ENCODE data around the gene SYPL2.
A peak's percentile ranks its signal among the peaks of the same experiment; 100 is the strongest.

Gene SYPL2

DNA sequence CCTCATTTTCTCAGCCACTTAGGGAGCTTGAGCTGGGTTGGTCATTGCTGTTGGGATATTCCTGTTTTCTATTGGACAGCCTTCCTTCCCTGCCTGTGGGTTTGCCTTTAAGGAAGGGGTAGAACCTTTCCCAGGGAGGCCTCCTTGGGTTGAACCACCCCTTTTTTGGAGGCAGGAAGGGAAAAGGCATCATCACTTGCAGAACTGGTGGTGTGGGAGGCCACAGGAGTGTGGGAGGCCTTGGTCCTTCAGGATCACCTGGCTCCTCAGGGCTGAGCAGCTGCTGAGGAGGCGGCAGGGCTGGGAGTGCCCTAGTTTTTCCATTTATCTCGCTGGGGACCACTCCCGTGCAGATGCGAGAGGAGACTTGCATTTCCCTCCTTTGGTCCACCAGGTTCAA, 26.9 kb downstream of the SYPL2 start:
- ATAC-seq = no peak

DNA sequence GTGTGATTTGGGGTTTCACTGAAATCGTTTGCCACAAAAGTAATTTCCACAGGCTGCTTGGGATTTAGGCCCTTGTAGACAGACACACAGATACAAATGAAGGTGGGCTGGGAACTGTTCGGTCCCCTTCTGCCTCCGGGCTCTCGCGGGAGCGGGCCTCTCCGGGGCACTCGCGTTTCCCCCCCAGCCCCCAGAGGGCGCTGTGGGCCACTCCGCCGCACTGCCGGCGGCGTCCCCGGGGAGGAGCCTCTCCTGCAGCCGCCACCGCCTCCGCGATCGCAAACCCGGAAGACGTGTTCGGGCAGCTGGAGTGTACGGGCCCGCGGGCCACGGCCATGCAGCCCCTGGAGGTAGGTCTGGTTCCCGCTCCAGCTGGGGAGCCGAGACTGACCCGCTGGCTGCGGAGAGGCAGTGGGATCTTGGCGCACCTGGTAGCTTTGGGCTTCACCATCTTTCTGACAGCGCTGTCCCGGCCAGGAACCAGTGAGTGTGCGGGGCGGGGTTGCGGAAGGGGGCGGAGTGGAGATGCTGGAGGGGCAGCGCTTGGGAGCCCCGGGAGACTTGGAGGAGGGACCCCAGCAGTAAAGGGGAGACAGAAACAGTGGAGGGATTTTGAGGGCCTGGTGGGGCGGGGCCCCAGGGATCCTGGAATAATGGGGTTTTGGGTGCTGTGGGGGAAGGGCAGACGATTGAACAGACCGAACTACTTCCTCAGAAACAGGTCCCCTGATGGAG, 27.6 kb downstream of the SYPL2 start, which contains the start of gene CYB561D1:
TSS of gene CYB561D1 (plus strand) at position 290 of the 735 bp plus-strand sequence. CDS start at position 336, 46 bp downstream.
- ATAC-seq = peak; percentile 90 to 94

DNA sequence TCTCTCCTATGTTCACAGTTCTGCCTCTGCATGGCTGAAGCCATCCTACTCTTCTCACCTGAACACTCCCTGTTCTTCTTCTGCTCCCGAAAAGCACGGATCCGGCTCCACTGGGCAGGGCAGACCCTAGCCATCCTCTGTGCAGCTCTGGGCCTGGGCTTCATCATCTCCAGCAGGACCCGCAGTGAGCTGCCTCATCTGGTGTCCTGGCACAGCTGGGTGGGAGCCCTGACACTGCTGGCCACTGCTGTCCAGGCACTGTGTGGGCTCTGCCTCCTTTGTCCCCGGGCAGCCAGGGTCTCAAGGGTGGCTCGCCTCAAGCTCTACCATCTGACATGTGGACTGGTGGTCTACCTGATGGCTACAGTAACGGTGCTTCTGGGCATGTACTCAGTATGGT, 29.4 kb downstream of the SYPL2 start:
- no peak for ATAC-seq

DNA sequence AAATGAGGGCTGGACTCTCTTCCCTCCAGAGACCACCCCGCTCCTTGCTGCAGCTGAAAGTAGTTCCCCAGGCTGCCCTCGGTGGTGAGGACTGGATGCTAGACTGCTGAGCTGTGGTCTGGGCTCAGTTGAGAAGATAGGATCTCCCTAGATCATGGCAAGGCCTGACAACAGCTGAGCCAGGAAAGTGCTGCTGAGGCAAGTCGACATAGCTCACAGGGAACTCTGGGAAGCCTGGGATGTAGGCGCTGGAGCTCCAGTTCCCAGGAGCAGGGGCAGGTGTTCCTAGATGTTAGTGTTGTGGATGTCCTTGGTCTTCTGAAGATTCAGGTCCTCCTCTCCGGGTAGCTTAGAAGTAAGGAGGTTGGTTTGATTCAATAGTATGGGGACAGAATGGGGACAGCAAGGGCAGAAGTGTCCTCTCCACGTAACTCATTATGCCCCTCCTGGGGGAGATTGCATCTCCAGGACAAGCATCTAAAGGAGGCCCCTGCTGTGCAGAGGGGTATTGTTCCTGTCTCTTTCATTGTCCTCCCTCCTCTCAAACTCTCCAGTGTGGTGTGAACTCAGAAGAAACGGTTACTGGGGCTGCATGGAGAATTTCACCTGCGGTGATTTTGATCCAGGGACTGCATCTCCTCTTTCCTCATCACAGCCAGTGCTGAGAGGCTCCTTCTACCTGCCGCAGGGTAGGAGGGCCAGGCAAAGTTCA, 31.3 kb downstream of the SYPL2 start:
- ATAC-seq = no peak

DNA sequence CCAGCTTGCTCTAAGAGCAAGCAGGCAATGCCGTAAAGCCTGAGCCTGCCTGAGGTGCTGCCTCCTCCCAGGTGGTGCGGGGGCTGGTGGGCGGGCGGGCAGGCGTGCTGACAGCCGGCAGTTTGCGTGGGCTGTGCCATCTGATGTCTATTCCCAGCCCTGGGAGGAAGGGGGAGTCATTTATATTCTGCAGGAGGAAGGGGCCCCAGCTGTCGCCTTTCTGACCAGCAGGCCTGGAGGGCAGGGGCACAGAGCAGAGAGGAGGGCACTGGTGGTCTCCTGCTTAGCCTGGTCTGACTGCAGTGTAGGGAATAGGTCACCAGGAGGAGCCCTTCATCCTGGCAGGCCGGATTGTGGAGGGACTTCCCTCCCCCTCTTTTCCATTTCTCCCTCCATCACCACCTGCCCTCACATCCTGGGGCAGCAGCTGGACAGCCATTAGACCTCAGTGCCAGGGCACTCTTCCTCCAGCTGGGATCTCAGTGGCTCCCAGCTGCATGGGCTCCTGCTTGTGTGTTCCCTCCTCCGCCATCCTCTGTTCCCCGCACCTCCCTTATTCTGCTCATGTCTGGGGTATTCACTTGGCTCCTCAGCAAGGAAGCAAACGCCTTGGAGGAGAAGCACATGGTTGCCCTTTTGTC, 31.9 kb downstream of the SYPL2 start:
- ATAC-seq = no peak

DNA sequence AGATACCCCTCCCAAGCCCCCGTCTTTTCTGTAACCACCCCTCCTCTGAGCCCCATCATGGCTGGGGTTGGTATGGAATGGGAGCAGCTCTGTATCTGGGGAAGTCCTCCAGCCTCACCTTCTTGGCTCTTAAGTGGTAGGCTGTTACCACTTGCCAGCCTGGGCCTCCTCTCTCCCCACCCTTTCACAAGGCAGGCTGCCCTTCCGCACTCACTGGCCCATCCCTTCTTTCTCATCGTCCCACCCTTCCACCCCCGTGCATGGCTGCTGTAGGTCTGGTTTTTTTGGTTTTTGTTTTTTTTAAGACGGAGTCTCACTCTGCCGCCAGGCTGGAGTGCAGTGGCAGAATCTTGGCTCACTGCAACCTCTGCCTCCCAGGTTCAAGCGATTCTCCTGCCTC, 32.7 kb downstream of the SYPL2 start:
- ATAC-seq = no peak

DNA sequence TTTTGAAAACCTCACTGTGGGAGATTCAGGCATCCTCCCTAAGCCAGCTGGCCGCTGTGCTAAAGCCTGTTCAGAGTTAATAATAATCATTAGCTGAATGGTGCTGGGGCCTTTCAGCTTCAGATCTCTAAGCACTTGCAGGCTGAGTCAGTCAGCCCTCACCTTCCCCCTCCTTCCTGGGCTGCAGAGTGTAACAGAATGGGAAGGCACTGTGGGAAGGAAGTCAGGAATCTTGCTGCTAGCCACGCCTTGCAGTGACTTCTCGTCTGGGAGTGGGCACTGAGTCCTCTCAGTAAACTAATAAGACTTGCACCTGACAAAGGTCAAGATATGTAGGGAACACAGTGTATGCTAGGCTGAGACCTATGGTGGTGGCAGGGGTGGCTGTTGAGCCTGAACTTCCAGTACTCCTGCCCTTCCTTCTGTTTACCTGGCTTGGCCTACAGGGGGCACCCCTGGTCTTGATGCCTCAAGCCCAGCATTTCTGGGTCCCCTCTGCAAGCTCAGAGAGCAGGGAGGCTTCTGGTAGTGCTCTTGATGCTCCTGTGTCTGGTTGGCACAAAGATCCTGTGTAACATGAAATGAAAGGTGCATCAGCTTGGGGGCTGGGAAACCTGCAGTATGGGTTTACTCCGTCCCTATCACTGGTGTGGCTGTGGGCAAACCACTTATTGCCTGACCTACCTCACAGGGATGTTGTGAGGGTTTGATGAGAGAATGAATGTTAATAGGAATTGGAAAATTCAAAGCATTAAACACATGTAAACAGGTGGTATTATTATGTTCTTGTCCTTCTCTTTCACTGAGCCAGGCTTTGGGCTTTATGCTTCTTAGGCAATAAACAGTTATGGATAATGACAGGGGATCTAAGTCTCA, 33.6 kb downstream of the SYPL2 start:
- peak in 1 of 2 donors; percentile 29 for ATAC-seq

DNA sequence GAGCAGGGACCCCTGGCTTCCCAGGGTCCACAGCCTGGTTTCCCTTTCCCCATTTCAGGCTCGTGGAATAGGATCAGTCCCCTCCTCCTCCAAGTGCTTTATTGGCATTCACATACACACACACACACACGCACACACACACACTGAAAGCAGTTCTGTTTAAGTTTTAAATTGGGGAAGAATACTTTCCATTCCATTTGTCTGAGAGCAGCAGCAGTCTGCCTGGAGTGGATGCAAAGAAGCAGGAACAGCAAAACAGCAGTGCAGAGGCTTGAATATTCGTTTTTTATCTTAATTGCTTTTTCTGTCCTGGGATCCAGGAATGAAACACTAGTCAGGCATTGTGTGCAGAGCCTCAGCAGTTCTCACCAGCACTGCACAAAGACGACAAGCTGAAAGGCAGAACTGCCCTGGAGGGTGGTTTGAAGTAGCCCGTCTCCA, 34.6 kb downstream of the SYPL2 start:
- ATAC-seq = no peak

DNA sequence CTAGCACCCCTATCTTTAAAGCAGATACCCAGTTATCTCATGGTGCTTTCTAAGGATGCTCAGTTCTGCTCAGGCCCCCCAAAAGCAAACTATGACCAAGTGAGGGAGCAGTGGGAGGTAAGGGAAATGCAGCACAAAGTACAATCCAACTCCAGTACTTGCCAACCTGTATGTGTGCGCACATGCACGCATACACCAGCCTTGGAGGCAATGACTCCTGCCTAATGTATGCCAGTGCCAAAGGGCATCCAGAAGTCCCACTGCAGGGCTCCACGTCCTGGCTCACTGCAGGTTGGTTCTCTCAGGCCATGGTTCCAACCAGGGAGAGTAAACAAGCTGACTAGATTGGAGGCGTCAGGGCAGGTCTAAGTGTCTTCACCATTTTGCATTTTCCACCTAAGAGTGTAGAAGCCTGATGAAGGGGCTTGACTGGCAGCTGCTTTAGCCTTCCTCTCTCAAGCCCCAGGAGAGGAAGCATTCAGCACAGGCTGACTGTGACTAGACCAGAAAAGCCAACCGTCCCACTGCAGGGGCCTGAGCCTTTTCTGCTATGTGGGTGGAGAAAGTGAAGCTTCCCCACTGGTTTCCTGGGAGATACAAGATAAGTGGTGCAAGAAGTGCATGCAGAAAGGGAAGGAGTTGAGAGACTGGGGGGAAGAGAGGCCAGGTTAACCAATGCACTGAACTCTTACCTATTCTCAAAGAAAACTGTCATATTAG, 35.5 kb downstream of the SYPL2 start:
- no peak for ATAC-seq

DNA sequence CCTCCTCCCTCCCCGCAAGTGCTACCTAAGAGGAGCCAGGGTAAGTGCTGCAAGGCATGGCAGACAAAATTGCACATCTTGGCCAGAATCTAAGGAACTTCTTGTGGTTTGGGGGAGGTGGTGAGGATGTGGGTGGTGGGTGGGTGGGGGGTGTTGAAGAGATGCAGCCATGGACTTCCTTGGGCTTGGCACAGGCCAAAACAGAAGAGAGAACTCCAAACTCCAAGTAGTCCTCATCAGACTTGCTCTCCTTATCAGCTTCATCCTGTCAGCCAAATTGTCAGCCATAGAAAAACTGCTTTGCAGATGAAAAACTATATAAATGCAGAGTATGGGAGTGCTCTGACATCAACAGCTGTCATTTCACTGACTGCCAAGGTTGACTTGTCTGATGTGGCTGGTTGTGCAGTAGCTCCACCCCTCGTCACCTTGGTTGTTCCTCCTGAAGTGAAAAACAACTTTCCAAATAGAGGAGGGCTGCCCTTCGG, 36.1 kb downstream of the SYPL2 start:
- peak; percentile 55 to 75 for ATAC-seq

DNA sequence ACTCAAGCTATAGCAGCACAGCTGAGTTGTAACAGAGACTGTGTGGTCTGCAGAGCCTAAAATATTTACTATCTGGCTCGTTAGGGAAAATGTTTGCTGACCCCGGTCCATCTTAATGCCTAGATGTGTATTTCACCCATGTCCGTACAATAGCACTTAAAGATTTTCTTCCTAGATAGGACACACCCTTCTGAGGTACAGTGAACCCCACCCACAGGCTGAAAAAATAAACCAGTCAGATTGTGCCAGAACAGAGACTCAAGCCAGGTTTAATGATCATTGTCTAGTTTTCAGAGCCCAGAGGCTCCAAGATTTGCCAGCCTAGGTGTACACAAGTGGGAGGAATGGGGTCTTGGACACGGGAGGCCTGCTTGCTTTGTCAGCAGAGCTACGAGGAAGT, 37.6 kb downstream of the SYPL2 start:
- no peak for ATAC-seq

DNA sequence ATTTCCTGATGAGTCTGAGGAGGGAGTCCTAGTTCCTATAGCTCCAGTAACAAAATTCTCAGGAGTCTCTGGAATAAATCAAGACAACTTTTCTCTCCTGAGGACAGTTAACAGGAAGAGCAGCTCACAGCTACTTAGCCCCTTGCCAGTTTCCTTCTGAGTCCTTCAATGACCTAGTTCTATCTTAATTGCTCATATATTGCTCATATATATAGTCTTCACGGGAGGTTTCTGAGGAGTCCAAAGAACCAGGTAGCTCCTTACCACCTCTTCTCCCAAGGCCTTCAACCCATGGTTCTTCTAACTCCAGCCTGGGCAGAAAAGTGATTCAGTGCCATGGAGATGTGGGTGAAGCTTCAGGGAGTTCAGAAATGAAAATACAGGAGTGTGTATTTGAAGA, 38.6 kb downstream of the SYPL2 start:
- peak in 1 of 2 donors; percentile 48 for ATAC-seq

DNA sequence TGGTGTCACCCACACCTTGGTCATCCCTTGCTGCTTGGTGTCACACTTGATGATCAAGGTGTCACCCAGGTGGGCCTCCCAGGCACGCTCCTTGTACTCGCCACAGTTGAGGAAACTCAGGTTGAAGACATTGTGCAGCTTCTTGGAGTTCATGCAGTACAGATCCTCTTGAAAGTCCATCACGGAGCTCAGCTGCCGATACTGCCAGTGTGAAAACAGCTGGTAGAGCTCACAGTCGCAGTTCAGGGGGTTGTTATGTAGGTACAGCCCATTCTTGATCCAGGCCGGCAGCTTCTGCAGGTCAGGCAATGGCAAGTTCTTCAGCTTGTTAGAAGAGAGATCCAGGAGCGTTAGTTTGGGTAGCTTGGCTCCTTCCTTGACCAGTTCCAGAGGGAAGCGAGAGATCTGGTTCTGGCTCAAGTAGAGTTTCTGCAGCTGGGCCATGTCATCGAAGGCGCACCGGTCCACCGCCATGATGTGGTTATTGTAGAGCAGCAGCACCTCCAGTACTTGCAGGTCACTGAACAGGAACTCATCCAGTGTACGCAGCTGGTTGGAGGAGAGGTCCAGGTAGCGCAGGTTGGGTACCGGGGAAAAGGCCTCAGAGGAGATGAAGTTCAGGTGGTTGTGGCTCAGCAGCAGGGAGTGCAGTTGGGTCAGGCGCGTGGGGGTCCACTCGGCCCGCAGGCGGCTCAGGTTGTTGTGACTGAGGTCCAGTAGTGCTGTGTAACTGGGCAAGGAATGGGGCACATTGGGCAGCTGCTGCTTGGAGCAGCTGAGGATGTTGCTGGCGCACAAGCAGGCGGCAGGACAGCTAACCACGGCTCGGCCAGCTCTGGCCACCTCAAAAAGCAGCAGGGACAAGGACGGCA, 41.9 kb downstream of the SYPL2 start:
- no peak for ATAC-seq

DNA sequence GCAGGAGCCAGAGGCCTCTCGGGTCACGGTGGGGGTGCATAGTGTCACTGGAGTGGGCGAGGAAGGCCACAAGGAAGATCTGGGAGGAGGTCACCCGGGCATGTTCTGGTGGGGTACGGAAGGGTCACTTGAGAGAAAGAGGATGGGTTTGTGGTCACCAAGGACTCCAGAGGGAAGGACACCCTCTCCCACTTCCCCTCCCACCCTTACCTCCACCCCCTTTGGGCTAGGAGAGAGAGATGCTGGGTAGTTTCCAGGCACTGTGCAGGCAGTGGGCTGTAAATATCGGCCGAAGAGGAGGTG, 42.5 kb downstream of the SYPL2 start:
- ATAC-seq = no peak

DNA sequence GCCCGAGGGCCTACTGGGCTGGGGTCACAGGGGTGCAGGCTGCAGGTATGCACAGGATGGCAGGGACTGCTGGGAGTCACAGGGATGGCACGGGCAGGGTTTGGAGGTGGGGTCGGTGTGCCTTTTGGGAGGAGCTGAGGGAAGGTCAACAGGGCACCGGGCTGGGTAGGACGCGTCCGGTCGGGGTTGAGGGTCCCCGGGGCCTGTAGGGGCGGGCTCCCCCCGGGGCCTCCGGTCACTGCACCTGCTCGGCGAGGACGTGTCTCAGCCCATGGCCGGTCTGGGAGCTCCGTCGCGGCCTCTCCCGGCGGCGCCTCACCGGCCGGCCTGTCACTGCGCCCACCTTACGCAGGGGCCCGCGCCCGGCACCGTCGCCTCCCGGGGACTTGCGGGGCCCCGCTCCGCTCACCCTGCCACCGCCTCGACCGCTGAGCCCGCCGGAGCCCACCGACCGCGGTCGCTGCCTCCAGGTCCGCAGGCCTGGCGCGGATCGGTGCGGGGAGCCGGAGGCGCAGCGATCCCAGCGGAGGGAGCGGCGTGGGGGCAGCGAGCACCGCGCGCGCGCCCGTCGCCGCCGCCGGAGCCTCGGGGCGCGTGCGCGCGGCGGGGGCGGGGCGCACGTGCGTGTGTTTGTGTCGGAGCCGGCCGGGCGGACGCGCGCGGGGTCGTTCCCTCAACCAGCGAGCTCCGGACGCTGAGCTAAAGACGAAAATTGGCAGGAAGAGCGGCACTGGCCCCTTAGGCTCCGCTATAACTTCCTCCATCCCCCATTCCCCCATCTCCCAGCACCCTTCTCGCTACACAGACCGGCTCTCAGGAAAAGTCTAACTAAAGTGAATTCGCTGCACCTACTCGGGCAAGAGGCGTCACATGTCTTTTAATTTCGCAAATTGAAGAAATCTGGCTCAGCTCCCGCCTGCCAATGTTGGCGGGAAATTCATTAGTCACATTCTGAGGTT, 43.1 kb downstream of the SYPL2 start, which contains the start of gene AMIGO1:
TSS of gene AMIGO1 (minus strand) at position 552 of the 959 bp plus-strand sequence. CDS start 815 bp downstream, outside the sequence.
- peak; percentile 65 to 72 for ATAC-seq

DNA sequence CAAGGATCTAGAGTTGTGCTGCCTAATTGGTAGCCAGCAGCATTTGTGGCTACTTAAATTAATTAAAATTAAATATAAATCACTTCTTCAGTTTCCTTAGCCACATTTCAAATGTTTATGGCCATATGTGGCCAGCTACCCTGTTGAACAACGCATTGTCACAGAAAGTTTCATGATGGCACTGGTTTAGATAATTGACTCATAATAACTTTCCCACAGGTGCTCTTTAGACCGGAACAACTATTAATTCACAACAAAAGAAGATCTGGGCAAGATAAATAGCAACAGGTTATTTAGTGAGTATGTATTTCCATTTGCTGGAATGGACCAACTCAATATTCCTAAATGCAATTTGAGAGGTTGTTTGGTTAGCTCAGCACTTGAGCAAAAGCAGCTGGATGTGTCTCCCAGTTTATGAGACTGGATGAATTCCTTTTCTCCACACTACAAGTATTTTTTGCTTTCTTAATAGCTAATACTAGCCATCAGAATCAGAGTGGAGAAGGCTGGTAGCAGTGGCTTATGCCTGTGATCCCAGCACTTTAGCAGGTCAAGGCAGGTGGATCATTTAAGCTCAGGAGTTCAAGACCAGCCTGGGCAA, 46.9 kb downstream of the SYPL2 start:
- ATAC-seq = no peak

DNA sequence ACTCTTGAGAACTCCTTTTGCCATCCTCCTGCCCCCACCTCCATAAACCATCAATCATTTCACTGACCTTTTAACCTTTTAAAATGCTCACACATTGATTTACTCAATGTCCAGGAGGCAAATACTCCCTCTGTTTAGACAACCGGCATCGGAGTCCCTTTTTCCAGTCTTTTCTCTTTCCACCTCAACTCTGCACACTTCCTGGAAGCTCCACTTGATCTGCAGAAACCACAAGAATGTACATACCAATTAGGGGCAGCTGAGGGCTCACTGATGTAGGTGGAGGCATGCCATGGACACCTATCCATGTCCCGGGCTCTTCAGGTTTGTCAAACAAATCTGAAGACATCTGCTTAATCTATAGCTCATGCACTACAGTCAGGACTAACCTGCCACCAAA, 48.5 kb downstream of the SYPL2 start:
- no peak for ATAC-seq

DNA sequence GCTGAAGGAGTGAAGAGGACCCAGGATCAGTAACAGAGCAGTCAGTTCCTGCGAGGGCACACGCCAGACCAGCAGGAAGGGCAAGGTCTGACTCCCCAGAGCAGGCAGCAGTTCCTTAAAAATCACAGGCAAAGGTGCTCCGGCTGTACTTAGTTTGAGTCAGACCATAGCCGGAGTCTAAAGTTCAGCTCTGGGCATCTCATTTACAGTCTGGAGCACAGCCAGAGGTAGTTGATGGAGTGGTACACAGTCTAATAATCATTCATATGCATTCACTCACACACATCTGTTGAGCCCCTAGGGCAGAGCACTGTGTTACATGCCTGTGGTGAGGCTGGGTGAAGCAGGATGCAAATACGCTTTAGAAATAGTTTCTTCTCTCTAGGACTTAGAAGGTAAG, 50.5 kb downstream of the SYPL2 start:
- ATAC-seq = no peak

DNA sequence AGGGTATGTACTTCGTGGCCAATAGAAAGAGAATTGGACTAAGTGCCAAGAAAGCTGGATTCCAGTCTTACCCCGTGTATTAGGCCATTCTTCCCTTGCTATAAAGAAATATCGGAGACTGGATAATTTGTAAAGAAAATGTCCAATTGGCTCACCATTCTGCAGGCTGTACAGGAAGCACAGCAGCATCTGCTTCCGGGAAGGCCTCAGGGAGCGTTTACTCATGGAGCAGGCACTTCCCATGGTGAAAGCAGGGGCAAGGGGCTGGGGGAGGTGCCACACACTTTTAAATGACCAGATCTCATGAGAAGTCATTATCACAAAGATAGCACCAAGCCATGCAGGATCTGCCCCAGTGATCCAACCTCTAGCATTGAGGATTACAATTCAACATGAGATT, 51.0 kb downstream of the SYPL2 start:
- ATAC-seq = no peak

All from activated CD4-positive, CD25-positive, alpha-beta regulatory T cell treated with anti-CD3 and anti-CD28 coated beads, Interleukin-2, amount 50 U/mL, for 24 hours (primary cell).